T-cell (primary cell): ENCODE results near the gene PECR. TPM values are rescaled to one million over a fixed set of nuclear protein-coding genes. Genes with fewer than 3 reads are reported as not detected.

Source experiments
- ATAC-seq, 4 experiments: fragments of 200-7000 bp in 3 of 4; fragments of 150-1000 bp in 1 of 4; cut with Tn5 transposase; replicated peaks in 1 of 4; 1 replicate in 3 of 4; 2 replicates in 1 of 4; pipeline ENCODE4 v1.10.0; 2021; ENCODE audit warnings: moderate library complexity in 3 of 4, mild to moderate bottlenecking in 2 of 4, moderate number of reproducible peaks in 1 of 4
- CTCF ChIA-PET, 2 donors: fragments of 300-600 bp; sonication (Branson Sonifier 250); formaldehyde crosslinking; loops; one replicate each; lab custom pipeline; 2022; ENCODE audit warnings: antibody characterized with exemption in 2 of 2; lab: Charles Lee
- POLR2A ChIA-PET, 2 donors: fragments of 300-600 bp; sonication (Branson Sonifier 250); formaldehyde crosslinking; loops; one replicate each; lab custom pipeline; 2022; ENCODE audit warnings: antibody characterized with exemption in 2 of 2; lab: Charles Lee
- DNase-seq, 35 experiments: peaks; one replicate each; pipeline versions ENCODE4 v3.0.0 to v3.0.0-alpha.2; 2013 to 2023
- H3K27ac ChIP-seq: one replicate; pipeline ENCODE4 v1.5.1; 2013; ENCODE audit warnings: low read length
- H3K27me3 ChIP-seq, 2 experiments: replicated peaks in 1 of 2; 1 replicate in 1 of 2; 2 replicates in 1 of 2; pipeline versions ENCODE4 v1.6.1 to v1.7.0; 2013; ENCODE audit warnings: low read length in 1 of 2, mixed read lengths in 1 of 2; ENCODE audit not compliant: control insufficient read depth in 2 of 2, insufficient read depth in 2 of 2; ENCODE audit errors: extremely low read depth in 1 of 2
- H3K36me3 ChIP-seq, 2 donors: 1 replicate in 1 of 2; 2 replicates in 1 of 2; pipeline versions ENCODE4 v1.6.1 to v1.7.0; 2013; ENCODE audit warnings: low read length in 1 of 2; ENCODE audit not compliant: control insufficient read depth in 2 of 2, insufficient read depth in 1 of 2; ENCODE audit errors: extremely low read depth in 1 of 2
- H3K4me1 ChIP-seq, 2 experiments: 1 replicate in 1 of 2; 2 replicates in 1 of 2; pipeline versions ENCODE4 v1.6.1 to v1.7.0; 2013; ENCODE audit warnings: low read length in 2 of 2, mixed read lengths in 1 of 2; ENCODE audit not compliant: insufficient read depth in 2 of 2, control insufficient read depth in 1 of 2; ENCODE audit errors: extremely low read depth in 1 of 2
- H3K4me3 ChIP-seq, 2 donors: 1 replicate in 1 of 2; 2 replicates in 1 of 2; pipeline versions ENCODE4 v1.5.1 to v1.7.0; 2013; ENCODE audit warnings: mild to moderate bottlenecking in 2 of 2, low read length in 1 of 2, moderate library complexity in 1 of 2; ENCODE audit not compliant: control insufficient read depth in 1 of 2; ENCODE audit errors: extremely low read depth in 1 of 2
- H3K9me3 ChIP-seq: 2 replicates; pipeline ENCODE4 v1.7.0; 2013
- H3K27ac Mint-ChIP-seq, 2 donors: one replicate each; pipeline ENCODE4 v1.8.0; 2020 to 2021; ENCODE audit warnings: mild to moderate bottlenecking in 2 of 2, mixed read lengths in 2 of 2
- H3K27me3 Mint-ChIP-seq, 2 donors: one replicate each; pipeline ENCODE4 v1.8.0; 2021 to 2022; ENCODE audit warnings: mixed read lengths in 2 of 2
- H3K36me3 Mint-ChIP-seq: one replicate; pipeline ENCODE4 v1.8.0; 2021; ENCODE audit warnings: mixed read lengths
- H3K4me1 Mint-ChIP-seq, 3 donors: one replicate each; pipeline ENCODE4 v1.8.0; 2020 to 2022; ENCODE audit warnings: mixed read lengths in 3 of 3, mild to moderate bottlenecking in 1 of 3
- H3K4me3 Mint-ChIP-seq, 3 donors: one replicate each; pipeline ENCODE4 v1.8.0; 2020 to 2022; ENCODE audit warnings: mild to moderate bottlenecking in 3 of 3, mixed read lengths in 3 of 3, moderate library complexity in 3 of 3
- H3K9me3 Mint-ChIP-seq, 3 donors: one replicate each; pipeline ENCODE4 v1.8.0; 2020 to 2022; ENCODE audit warnings: mixed read lengths in 3 of 3
- WGBS: methylation state at CpG from one replicate; pipeline ENCODE4 v1.1.5; 2013; ENCODE audit warnings: missing lambda C conversion rate; ENCODE audit not compliant: insufficient coverage; 5-methylcytosine and 5-hydroxymethylcytosine counted together
- total RNA-seq, 35 experiments: library from RNA in 6 of 35; stranded (reverse) in 6 of 35; fragments of 120-200 nt in 1 of 35; gene quantifications; one replicate each; pipeline versions ENCODE4 v1.2.1 to v1.2.4 and lab custom pipeline; 2013 to 2026

PECR gene
- total RNA-seq, 5 donors from 2014 or later (not counting 1 experiment from before 2014, with no cell fraction given): 17.4 to 26.2 (median 20.6) TPM

DNA sequence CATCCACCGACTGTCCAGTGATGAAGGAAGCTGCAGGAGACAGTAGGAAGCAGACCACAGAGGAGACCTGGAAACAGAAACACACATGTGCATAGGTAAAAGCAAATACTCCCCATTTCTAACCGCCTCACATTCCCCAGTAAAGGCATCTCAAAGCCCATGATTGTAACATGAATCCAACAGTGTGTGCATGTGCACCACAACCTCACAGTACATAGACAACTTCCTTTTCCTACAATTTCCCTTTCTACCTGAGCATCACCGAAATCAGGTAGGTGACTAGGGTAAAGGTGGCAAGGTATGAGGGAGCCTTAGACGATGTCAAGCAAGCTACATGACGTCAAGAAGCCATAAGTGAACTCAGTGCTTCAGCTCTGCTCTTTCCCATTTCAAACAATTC lies 37.7 kb downstream of the PECR start:
- no peak overlapping the region for H3K4me3 Mint-ChIP-seq
- no peaks in the 10 kb centered on the region for H3K9me3 Mint-ChIP-seq
- Histone ChIP-seq H3K27ac (no peak overlapping the region), H3K36me3 (peaks cover 4 to 60% of the 10 kb centered on the region in 2 donors), H3K27me3 (no peaks in the 10 kb centered on the region), H3K9me3 (no peaks in the 10 kb centered on the region), H3K4me3 (no peak overlapping the region), H3K4me1 (no peaks in the 10 kb centered on the region)
- ATAC-seq: no peak
- no peak overlapping the region for H3K27ac Mint-ChIP-seq
- H3K36me3 Mint-ChIP-seq: peaks cover 37% of the 10 kb centered on the region
- H3K27me3 Mint-ChIP-seq: no peaks in the 10 kb centered on the region
- DNase-seq: no peak
- whole genome bisulfite sequencing: 100% methylated on average over 1 of the region's 5 CpGs
- H3K4me1 Mint-ChIP-seq: no peaks in the 10 kb centered on the region
- POLR2A ChIA-PET: interaction anchor here in 1 of 2 donors (0.6 kb wide), 1 partner anchor 48 kb away, joined by 3 read pairs; no protein-coding TSS in a partner anchor
- CTCF ChIA-PET: interaction anchor here in 1 of 2 donors (2.0 kb wide), 1 partner anchor 14 kb away, joined by 6 read pairs; no protein-coding TSS in a partner anchor

DNA sequence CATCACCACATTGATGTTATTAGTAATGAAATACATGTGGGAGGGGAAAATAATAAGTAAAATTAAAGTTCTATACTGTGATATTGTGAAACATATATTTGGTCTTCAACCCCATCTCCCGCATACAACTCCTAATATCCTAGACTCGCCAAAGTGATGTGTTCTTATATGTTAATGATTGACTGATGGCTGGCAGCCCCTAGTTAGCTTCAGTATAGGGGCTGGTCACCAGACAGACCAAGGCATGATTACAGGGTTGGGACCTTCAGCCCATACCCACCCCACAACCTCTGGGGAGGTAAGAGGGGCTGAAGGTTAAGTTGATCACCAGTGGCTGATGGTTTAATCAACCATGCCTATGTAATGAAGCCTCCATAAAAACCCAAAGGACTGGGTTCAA lies 40.2 kb downstream of the PECR start:
- CTCF ChIA-PET: interaction anchor here in 1 of 2 donors (0.6 kb wide), 1 partner anchor 13 kb away, joined by 4 read pairs; no protein-coding TSS in a partner anchor
- WGBS: no CpG with 5 or more reads among the region's 2 CpGs

DNA sequence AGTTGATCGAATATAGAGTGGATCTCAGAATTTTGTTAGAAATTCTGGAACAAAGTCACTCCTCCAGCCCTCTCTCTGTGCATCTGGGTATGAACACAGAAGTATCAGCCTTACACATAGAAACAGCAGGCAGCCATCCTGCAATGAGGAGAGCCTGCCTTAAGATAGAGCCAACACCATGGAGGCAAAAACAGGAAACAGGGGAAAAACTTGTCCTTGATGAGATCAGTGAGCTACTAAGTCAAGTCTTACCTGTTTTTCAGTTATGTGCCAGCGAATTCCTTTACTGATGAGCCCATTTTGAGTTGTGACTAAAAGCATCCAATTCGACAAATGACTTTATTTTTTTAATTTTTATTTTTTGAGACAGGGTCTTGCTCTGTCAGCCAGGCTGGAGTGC lies 41.7 kb downstream of the PECR start:
- CTCF ChIA-PET: no interaction called here
- DNase-seq (no peak), ATAC-seq (no peak)
- Histone ChIP-seq H3K9me3 (no peaks in the 10 kb centered on the region), H3K4me3 (no peak overlapping the region), H3K27me3 (no peaks in the 10 kb centered on the region), H3K27ac (no peak overlapping the region), H3K4me1 (no peaks in the 10 kb centered on the region), H3K36me3 (peaks cover 4 to 62% of the 10 kb centered on the region in 2 donors)
- Mint-ChIP-seq H3K4me1 (no peaks in the 10 kb centered on the region), H3K9me3 (no peaks in the 10 kb centered on the region), H3K4me3 (no peak overlapping the region), H3K27me3 (no peaks in the 10 kb centered on the region), H3K36me3 (peaks cover 31% of the 10 kb centered on the region), H3K27ac (no peak overlapping the region)
- POLR2A ChIA-PET: no interaction called here
- WGBS: 100% methylated on average over 1 of the region's 3 CpGs

More for the DNA sequence above, 40.2 kb downstream of the PECR start:
- Mint-ChIP-seq H3K9me3 (no peaks in the 10 kb centered on the region), H3K4me3 (no peak overlapping the region), H3K27ac (peak overlapping the region in 1 of 2 donors; percentile 22), H3K27me3 (no peaks in the 10 kb centered on the region), H3K36me3 (peaks cover 31% of the 10 kb centered on the region), H3K4me1 (no peaks in the 10 kb centered on the region)
- DNase-seq: no peak
- no peaks in the 10 kb centered on the region for H3K9me3 ChIP-seq
- H3K27ac ChIP-seq: no peak overlapping the region
- POLR2A ChIA-PET: interaction anchor here in 1 of 2 donors (1.3 kb wide), 1 partner anchor 10 kb away, joined by 3 read pairs; no protein-coding TSS in a partner anchor
- H3K27me3 ChIP-seq: no peaks in the 10 kb centered on the region
- no peaks in the 10 kb centered on the region for H3K4me1 ChIP-seq
- ATAC-seq: no peak
- no peak overlapping the region for H3K4me3 ChIP-seq
- peaks cover 4 to 61% of the 10 kb centered on the region in 2 donors for H3K36me3 ChIP-seq

DNA sequence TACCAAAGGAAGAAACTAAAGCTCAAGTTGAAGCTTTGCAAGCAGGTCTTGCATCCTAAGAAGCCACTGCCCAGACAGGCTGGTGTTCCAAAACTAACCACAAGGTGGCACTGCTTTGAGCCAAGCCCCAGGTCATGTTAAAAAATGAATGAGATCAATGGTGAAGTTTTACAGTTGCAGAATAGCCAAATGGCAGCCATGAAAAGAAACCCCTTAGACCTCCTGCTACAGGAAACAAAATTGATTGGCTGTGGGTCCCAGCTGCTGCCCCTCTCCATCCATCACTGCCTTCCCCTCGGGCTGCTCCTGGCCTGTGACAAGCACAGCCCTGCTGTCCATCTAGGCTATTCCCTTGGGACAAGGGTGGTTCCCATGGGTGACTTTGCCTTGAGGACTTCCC lies 47.5 kb downstream of the PECR start:
- H3K27ac Mint-ChIP-seq: no peak overlapping the region
- ChIA-PET POLR2A (no interaction called here), CTCF (interaction anchor here (0.6 to 3.0 kb wide), 14 partner anchors 10 to 633 kb away, joined by 3 to 12 read pairs (median 4); partner anchors contain the start of genes MREG (in 2 of the 2), PECR (in 1 of the 2) and TMEM169 (in 1 of the 2))
- no peak overlapping the region for H3K4me3 Mint-ChIP-seq
- WGBS: 100% methylated on average over 1 of the region's 1 CpG
- ATAC-seq (peak; percentile 72 to 83 (median 80)), DNase-seq (peak; percentile 30 to 85 (median 67))
- peaks cover 12 to 25% (median 15%) of the 10 kb centered on the region in 3 donors for H3K4me1 Mint-ChIP-seq
- Histone ChIP-seq H3K27me3 (no peaks in the 10 kb centered on the region), H3K4me1 (peaks cover 4% of the 10 kb centered on the region in 2 experiments), H3K9me3 (no peaks in the 10 kb centered on the region), H3K36me3 (peaks cover 0 to 26% of the 10 kb centered on the region in 2 donors), H3K27ac (no peak overlapping the region), H3K4me3 (no peak overlapping the region)
- H3K27me3 Mint-ChIP-seq: no peaks in the 10 kb centered on the region
- peaks cover 22% of the 10 kb centered on the region for H3K36me3 Mint-ChIP-seq
- H3K9me3 Mint-ChIP-seq: no peaks in the 10 kb centered on the region

- no peak overlapping the region for H3K4me3 ChIP-seq
- WGBS: 93% methylated on average over 3 of the region's 3 CpGs
- no peaks in the 10 kb centered on the region for H3K9me3 Mint-ChIP-seq
- no peaks in the 10 kb centered on the region for H3K27me3 Mint-ChIP-seq
- H3K36me3 Mint-ChIP-seq: peaks cover 22% of the 10 kb centered on the region
- H3K27ac ChIP-seq: no peak overlapping the region
- CTCF ChIA-PET: interaction anchor here (0.5 to 3.0 kb wide), 20 partner anchors 10 to 1415 kb away, joined by 3 to 12 read pairs (median 4); partner anchors contain the start of genes MREG (in 2 of the 2), PECR (in 1 of the 2) and TMEM169 (in 1 of the 2)
- H3K27ac Mint-ChIP-seq: no peak overlapping the region
- no peak for DNase-seq
- no peaks in the 10 kb centered on the region for H3K9me3 ChIP-seq
- POLR2A ChIA-PET: no interaction called here
- H3K4me3 Mint-ChIP-seq: no peak overlapping the region
- H3K27me3 ChIP-seq: no peaks in the 10 kb centered on the region
- H3K4me1 ChIP-seq: peaks cover 4% of the 10 kb centered on the region in 2 experiments
- peaks cover 0 to 25% of the 10 kb centered on the region in 2 donors for H3K36me3 ChIP-seq
- peaks cover 12 to 25% (median 15%) of the 10 kb centered on the region in 3 donors for H3K4me1 Mint-ChIP-seq
- ATAC-seq: no peak
Observed at GRCh38 chr2:216033403-216033802, 48.2 kb downstream of the PECR start.

DNA sequence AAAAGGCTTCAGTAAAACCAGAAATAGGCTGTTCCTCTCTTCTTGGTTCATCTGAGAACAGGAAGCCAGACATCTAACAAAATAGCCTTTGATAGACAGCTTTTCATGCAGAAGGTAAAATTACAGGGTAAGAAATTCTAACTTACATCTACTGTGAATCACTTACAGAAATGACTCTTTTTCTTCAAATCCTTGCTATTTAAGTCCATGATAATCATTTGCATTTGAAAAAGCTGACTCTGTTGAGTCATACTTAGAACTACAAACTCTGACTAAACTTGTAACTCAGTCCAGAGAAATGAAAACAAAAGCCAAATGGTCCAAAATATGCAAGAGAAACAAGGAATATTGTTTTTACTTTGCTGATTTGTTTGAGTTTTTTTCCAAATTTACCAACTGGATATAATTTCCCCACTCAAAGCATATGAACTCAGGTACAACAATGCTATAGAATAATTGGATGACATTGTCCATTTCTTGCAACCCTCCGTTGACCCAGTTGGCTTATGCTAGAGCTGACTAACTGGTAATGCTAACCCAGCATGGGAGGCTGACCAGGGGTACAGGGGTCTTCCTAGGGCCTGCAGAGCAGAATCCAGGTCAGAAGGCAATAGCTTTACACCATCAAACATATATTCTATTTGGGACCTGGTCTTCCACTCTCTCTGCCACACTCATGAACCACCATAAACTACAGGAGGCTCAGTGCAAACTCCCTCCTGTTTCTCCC lies 49.5 kb downstream of the PECR start:
- Histone ChIP-seq H3K27ac (no peak overlapping the region), H3K4me1 (peaks cover 4% of the 10 kb centered on the region in 2 experiments), H3K9me3 (no peaks in the 10 kb centered on the region), H3K27me3 (no peaks in the 10 kb centered on the region), H3K36me3 (peaks cover 0 to 20% of the 10 kb centered on the region in 2 donors), H3K4me3 (no peak overlapping the region)
- 83% methylated on average over 1 of the region's 1 CpG for whole genome bisulfite sequencing
- DNase-seq: no peak
- ChIA-PET POLR2A (no interaction called here), CTCF (interaction anchor here (0.6 to 3.0 kb wide), 20 partner anchors 8 to 635 kb away, joined by 3 to 12 read pairs (median 4); no protein-coding TSS in a partner anchor)
- peaks cover 22% of the 10 kb centered on the region for H3K36me3 Mint-ChIP-seq
- H3K27me3 Mint-ChIP-seq: no peaks in the 10 kb centered on the region
- peak overlapping the region in 1 of 3 donors; percentile 9 for H3K4me3 Mint-ChIP-seq
- no peaks in the 10 kb centered on the region for H3K9me3 Mint-ChIP-seq
- H3K4me1 Mint-ChIP-seq: peaks cover 12 to 25% (median 15%) of the 10 kb centered on the region in 3 donors
- peak overlapping the region; percentile 12 to 35 for H3K27ac Mint-ChIP-seq
- ATAC-seq: peak in 1 of 4 experiments; percentile 27
